A549 (cell line): ENCODE data around the gene PPOX. TPM values are rescaled to one million over a fixed set of nuclear protein-coding genes. Genes with fewer than 3 reads are reported as not detected.

Experiments used
- ATAC-seq, 2 experiments: fragments of 200-7000 bp in 1 of 2; fragments of >200 bp in 1 of 2; cut with Nextera tagmentation in 1 of 2; cut with Tn5 transposase in 1 of 2; 3 replicates each; pipeline versions ENCODE4 v1.8.0 to v1.9.1; 2018 to 2020; ENCODE audit warnings: mild to moderate bottlenecking in 1 of 2, moderate library complexity in 1 of 2
- CTCF ChIA-PET: fragments of 300-600 bp; sonication (Branson Sonifier 250); formaldehyde crosslinking; extraction: SDS; loops from one replicate; lab custom pipeline; 2021; ENCODE audit warnings: antibody characterized with exemption, inconsistent platforms; lab: Yijun Ruan, JAX
- POLR2A ChIA-PET: fragments of 350-600 bp; formaldehyde crosslinking; extraction: SDS; loops from one replicate; lab custom pipeline; 2021; ENCODE audit warnings: antibody characterized with exemption, inconsistent platforms; lab: Yijun Ruan, JAX
- DNase-seq, 2 experiments: peaks; one replicate each; pipeline versions ENCODE4 v3.0.0 to v3.0.0-alpha.2; 2011 to 2016; ENCODE audit warnings: low read depth in 1 of 2, low spot score in 1 of 2
- FAIRE-seq: peaks from 2 replicates; lab custom pipeline; 2011; peaks lifted over from hg19 to GRCh38; lab: Jason Lieb, UNC
- H3K27ac ChIP-seq, 2 experiments: fragments of >200 bp; sonication (Bioruptor Twin); formaldehyde crosslinking; 3 replicates each; pipeline ENCODE4 v1.5.1; 2016 to 2017
- H3K4me1 ChIP-seq: fragments of >200 bp; sonication (Bioruptor Twin); formaldehyde crosslinking; 3 replicates; pipeline ENCODE4 v1.6.1; 2016
- H3K4me2 ChIP-seq: fragments of >200 bp; sonication (Bioruptor Twin); formaldehyde crosslinking; 3 replicates; pipeline ENCODE4 v1.6.1; 2016
- H3K4me3 ChIP-seq: fragments of >200 bp; sonication (Bioruptor Twin); formaldehyde crosslinking; 3 replicates; pipeline ENCODE4 v1.5.1; 2016
- H3K9me3 ChIP-seq: fragments of >200 bp; sonication (Bioruptor Twin); formaldehyde crosslinking; 3 replicates; pipeline ENCODE4 v1.6.1; 2016
- ATOH8 ChIP-seq: fragments of 250-450 bp; sonication (Bioruptor Pico); IDR thresholded peaks from 2 replicates; pipeline ENCODE4 v1.5.0; 2020; ENCODE audit warnings: low read depth, mild to moderate bottlenecking, moderate library complexity
- CBX8 ChIP-seq: fragments of 200-600 bp; sonication (generic); IDR thresholded peaks from 2 replicates; pipeline ENCODE4 v1.6.1; 2016
- CEBPB ChIP-seq, 2 experiments: fragments of >200 bp in 1 of 2; sonication (Bioruptor Twin) in 1 of 2; formaldehyde crosslinking in 1 of 2; IDR thresholded peaks; 2 replicates each; pipeline ENCODE4 v1.6.1; 2012 to 2016
- CTCF ChIP-seq: fragments of >200 bp; sonication (Bioruptor Twin); formaldehyde crosslinking; IDR thresholded peaks from 3 replicates; pipeline ENCODE4 v1.5.1; 2016
- EHF ChIP-seq: fragments of 250-450 bp; sonication (Bioruptor Pico); IDR thresholded peaks from 2 replicates; pipeline ENCODE4 v1.5.0; 2020; ENCODE audit warnings: mild to moderate bottlenecking
- ELK1 ChIP-seq: fragments of 150-350 bp; IDR thresholded peaks from 2 replicates; pipeline ENCODE4 v1.6.1; 2014; ENCODE audit warnings: low read depth, mild to moderate bottlenecking, low read length
- HES2 ChIP-seq: fragments of >200 bp; sonication (Bioruptor Twin); formaldehyde crosslinking; IDR thresholded peaks from 2 replicates; pipeline ENCODE4 v1.6.1; 2016
- HMGXB4 ChIP-seq: fragments of 250-450 bp; sonication (Bioruptor Pico); IDR thresholded peaks from 2 replicates; pipeline ENCODE4 v1.5.0; 2021; ENCODE audit warnings: mild to moderate bottlenecking, moderate library complexity, borderline replicate concordance
- HOXB5 ChIP-seq: fragments of 250-450 bp; sonication (Bioruptor Pico); IDR thresholded peaks from 2 replicates; pipeline ENCODE4 v1.5.0; 2020; ENCODE audit warnings: mild to moderate bottlenecking, moderate library complexity
- JUNB ChIP-seq: fragments of >200 bp; sonication (Bioruptor Twin); formaldehyde crosslinking; IDR thresholded peaks from 2 replicates; pipeline ENCODE4 v1.6.1; 2016
- KDM5A ChIP-seq: fragments of 200-600 bp; sonication (generic); IDR thresholded peaks from 2 replicates; pipeline ENCODE4 v1.6.1; 2016; ENCODE audit warnings: antibody characterized with exemption, mild to moderate bottlenecking
- NR3C1 ChIP-seq: fragments of >200 bp; sonication (Bioruptor Twin); formaldehyde crosslinking; IDR thresholded peaks from 3 replicates; pipeline ENCODE4 v1.6.1; 2017
- PHF8 ChIP-seq: fragments of 200-600 bp; sonication (generic); IDR thresholded peaks from 2 replicates; pipeline ENCODE4 v1.6.1; 2016; ENCODE audit warnings: low read depth, mild to moderate bottlenecking, antibody characterized with exemption, moderate library complexity, borderline replicate concordance
- REST ChIP-seq: fragments of 200-600 bp; sonication (generic); IDR thresholded peaks from 2 replicates; pipeline ENCODE4 v1.6.1; 2016; ENCODE audit warnings: antibody characterized with exemption, mild to moderate bottlenecking, moderate library complexity
- SMC3 ChIP-seq: fragments of >200 bp; sonication (Bioruptor Twin); formaldehyde crosslinking; IDR thresholded peaks from 3 replicates; pipeline ENCODE4 v1.6.1; 2018; ENCODE audit warnings: inconsistent platforms
- SREBF2 ChIP-seq: fragments of 450-650 bp; IDR thresholded peaks from 2 replicates; pipeline ENCODE4 v1.6.1; 2014; ENCODE audit warnings: mild to moderate bottlenecking, moderate library complexity
- TP53 ChIP-seq: fragments of 250-450 bp; sonication (Bioruptor Pico); IDR thresholded peaks from 2 replicates; pipeline ENCODE4 v1.5.0; 2021; ENCODE audit warnings: mild to moderate bottlenecking, moderate library complexity
- ZC3H11A ChIP-seq: fragments of 450-650 bp; IDR thresholded peaks from 2 replicates; pipeline ENCODE4 v1.6.1; 2014; ENCODE audit warnings: antibody characterized with exemption, mild to moderate bottlenecking
- ZNF302 ChIP-seq: fragments of 250-450 bp; sonication (Bioruptor Pico); IDR thresholded peaks from 2 replicates; pipeline ENCODE4 v1.9.0; 2021; ENCODE audit warnings: inconsistent platforms, mild to moderate bottlenecking, moderate library complexity
- WGBS: methylation state at CpG from one replicate; pipeline ENCODE4 v1.1.6; 2017; ENCODE audit errors: missing lambda C conversion rate; 5-methylcytosine and 5-hydroxymethylcytosine counted together
- polyA plus RNA-seq, 4 experiments: library from polyadenylated mRNA; depleted of rRNA in 3 of 4; stranded (reverse); fragments of >200 nt; fragmentation: RNase III in 1 of 4; extraction: RNeasy Plus Mini Kit Qiagen cat#74134 plus additional on column Dnase treatment in 1 of 4; gene quantifications; 2 replicates in 3 of 4; 3 replicates in 1 of 4; pipeline ENCODE4 v1.2.3, GENCODE V29; 2011 to 2017

The PPOX gene
- polyA plus RNA-seq, 2 of the 4 experiments (the other 2 are of a cell fraction), result 13.8 to 14.1 TPM

GRCh38 chr1:161216945-161217712 is 50.9 kb downstream of the PPOX start:
- DNase-seq (no peak), FAIRE-seq (no peak), ATAC-seq (peak; percentile 29 to 36; a peak in 3 of 6 replicates)
- CTCF ChIA-PET, result interaction anchor here (0.6 to 20.1 kb wide), 6 partner anchors 10 to 167 kb away, joined by 3 to 319 read pairs (median 36); partner anchors contain the start of genes NDUFS2 and TOMM40L
- no peak overlapping the region for H3K27ac ChIP-seq
- H3K4me3 ChIP-seq, result no peak overlapping the region
- H3K4me1 ChIP-seq, result no peaks in the 10 kb centered on the region
- POLR2A ChIA-PET, result interaction anchor here (1.5 to 1.7 kb wide), 2 partner anchors 8 to 15 kb away, joined by 3 to 5 read pairs; partner anchors contain the start of genes NDUFS2 and TOMM40L
- WGBS, result 84% methylated on average over 7 of the region's 7 CpGs
- no peaks in the 10 kb centered on the region for H3K9me3 ChIP-seq
- no peak overlapping the region for H3K4me2 ChIP-seq
- TF ChIP-seq TP53 (CRISPR knock-in tag) (no peak), EHF (CRISPR knock-in tag) (no peak), ATOH8 (no peak), REST (no peak), CEBPB (IDR thresholded peaks at IDR 0.05) (no peak), SREBF2 (no peak), ZNF302 (CRISPR knock-in tag) (no peak), HMGXB4 (CRISPR knock-in tag) (no peak), PHF8 (no peak), JUNB (no peak), KDM5A (no peak), CTCF (no peak), SMC3 (no peak), CBX8 (no peak), HES2 (no peak), ZC3H11A (no peak), ELK1 (no peak), NR3C1 (no peak), HOXB5 (CRISPR knock-in tag) (no peak)
